ENCODE results near the gene GDF2.

The GDF2 gene

DNA sequence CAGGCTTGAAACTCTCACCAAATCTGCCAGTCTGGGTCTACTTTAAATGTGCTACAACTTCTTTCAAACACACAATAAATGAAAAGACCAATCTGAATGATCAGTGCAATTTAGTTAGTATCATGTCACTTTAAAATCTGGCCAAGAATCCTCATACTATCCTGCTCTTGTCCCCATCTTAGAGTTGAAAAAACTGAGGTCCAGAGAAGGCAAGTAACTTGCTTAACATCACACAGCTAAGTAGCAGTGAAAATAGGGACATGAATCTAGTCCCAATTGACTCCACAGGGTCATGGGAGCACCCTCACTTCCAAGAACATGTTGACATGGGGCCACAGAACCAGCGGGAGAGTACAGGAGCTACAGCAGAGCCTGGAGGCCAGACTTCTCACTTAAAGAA, 25.3 kb upstream of the GDF2 start:
- intact Hi-C loops (cut with DNase I; ENCODE audit: low total_unique reads), result no loop called here
- no peak overlapping the region for H3K4me3 ChIP-seq

DNA sequence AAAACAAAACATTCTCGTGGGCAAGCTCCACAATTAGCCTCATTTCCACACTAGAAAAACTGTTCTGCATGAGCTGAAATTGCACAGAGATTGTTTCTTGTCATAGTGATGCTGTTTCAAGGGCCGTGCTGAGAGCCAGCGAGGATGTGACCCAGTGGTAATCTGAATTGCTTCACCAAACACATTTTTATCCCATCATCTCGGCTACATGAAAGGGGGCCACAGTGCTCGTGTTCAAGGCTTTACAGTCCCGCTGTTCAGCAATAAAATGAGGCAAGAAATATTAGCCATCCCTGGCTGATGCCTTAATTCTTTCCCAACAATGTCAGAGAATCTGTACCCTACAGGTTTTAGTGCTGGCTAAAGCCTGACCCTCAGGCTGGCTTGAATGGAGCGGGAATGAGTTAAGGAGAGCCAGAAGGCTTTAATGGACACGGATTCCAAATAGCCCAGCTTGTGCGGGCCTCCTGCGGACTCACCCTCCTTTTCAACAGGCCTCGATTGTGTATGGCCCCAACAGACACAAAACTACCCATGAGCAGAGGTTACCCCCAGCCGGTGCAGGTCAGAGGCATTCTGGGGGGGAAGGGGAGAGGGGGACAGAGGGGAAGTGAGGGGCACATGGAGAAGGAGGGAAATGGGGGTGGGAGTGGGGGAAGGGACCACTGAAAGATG, 24.3 kb upstream of the GDF2 start:
- peaks cover 0 to 40% (median 22%) of the 10 kb centered on the region in 4 donors for H3K4me1 ChIP-seq
- intact Hi-C loops (cut with DNase I; ENCODE audit: low total_unique reads), result no loop called here
- peaks cover 0 to 35% of the 10 kb centered on the region in 2 donors for H3K27me3 ChIP-seq
- H3K9me3 ChIP-seq, result no peaks in the 10 kb centered on the region
- no peak overlapping the region for H3K4me3 ChIP-seq
- peak overlapping the region; percentile 21 to 26 for H3K27ac ChIP-seq
- TF ChIP-seq, protein P1, sequence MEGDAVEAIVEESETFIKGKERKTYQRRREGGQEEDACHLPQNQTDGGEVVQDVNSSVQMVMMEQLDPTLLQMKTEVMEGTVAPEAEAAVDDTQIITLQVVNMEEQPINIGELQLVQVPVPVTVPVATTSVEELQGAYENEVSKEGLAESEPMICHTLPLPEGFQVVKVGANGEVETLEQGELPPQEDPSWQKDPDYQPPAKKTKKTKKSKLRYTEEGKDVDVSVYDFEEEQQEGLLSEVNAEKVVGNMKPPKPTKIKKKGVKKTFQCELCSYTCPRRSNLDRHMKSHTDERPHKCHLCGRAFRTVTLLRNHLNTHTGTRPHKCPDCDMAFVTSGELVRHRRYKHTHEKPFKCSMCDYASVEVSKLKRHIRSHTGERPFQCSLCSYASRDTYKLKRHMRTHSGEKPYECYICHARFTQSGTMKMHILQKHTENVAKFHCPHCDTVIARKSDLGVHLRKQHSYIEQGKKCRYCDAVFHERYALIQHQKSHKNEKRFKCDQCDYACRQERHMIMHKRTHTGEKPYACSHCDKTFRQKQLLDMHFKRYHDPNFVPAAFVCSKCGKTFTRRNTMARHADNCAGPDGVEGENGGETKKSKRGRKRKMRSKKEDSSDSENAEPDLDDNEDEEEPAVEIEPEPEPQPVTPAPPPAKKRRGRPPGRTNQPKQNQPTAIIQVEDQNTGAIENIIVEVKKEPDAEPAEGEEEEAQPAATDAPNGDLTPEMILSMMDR (IDR thresholded peaks at IDR 0.05), result no peak
- DNase-seq, result peak in 1 of 2 donors; percentile 53
- no peaks in the 10 kb centered on the region for H3K36me3 ChIP-seq

More for the DNA sequence above, 25.3 kb upstream of the GDF2 start:
- no peaks in the 10 kb centered on the region for H3K36me3 ChIP-seq
- peak in 1 of 2 donors; percentile 49 for DNase-seq
- H3K27me3 ChIP-seq, result peaks cover 0 to 28% of the 10 kb centered on the region in 2 donors
- H3K27ac ChIP-seq, result no peak overlapping the region
- H3K9me3 ChIP-seq, result no peaks in the 10 kb centered on the region
- TF ChIP-seq, protein P1 (IDR thresholded peaks at IDR 0.05), result no peak
- H3K4me1 ChIP-seq, result peaks cover 0 to 38% (median 22%) of the 10 kb centered on the region in 4 donors

DNA sequence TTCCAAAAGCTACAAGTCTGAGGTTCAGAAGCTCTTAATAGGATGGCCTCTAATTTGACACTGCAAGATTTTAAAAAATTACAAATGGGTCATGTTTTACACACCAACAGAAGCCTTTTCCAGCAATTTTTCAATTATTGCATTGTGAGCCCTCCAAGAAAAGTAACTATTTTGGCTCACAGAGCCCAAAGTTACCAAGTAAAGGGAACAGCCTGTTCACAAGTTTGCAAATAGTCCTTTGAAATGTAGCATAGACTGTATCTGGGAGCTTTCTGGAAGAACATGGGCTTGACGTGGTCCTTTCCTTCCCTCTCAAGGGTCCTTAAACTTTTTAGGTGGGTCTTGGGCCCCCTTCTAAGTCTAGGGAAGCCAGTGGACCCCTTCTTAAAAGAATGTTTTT, 23.5 kb upstream of the GDF2 start:
- no peak for DNase-seq
- Histone ChIP-seq H3K4me1 (peaks cover 0 to 40% (median 22%) of the 10 kb centered on the region in 4 donors), H3K27ac (peak overlapping the region; percentile 47 to 59), H3K9me3 (no peaks in the 10 kb centered on the region), H3K36me3 (no peaks in the 10 kb centered on the region), H3K27me3 (peaks cover 0 to 38% of the 10 kb centered on the region in 2 donors), H3K4me3 (no peak overlapping the region)
- intact Hi-C loops (cut with DNase I; ENCODE audit: low total_unique reads), result no loop called here
- TF ChIP-seq, protein P1 (IDR thresholded peaks at IDR 0.05), result no peak

DNA sequence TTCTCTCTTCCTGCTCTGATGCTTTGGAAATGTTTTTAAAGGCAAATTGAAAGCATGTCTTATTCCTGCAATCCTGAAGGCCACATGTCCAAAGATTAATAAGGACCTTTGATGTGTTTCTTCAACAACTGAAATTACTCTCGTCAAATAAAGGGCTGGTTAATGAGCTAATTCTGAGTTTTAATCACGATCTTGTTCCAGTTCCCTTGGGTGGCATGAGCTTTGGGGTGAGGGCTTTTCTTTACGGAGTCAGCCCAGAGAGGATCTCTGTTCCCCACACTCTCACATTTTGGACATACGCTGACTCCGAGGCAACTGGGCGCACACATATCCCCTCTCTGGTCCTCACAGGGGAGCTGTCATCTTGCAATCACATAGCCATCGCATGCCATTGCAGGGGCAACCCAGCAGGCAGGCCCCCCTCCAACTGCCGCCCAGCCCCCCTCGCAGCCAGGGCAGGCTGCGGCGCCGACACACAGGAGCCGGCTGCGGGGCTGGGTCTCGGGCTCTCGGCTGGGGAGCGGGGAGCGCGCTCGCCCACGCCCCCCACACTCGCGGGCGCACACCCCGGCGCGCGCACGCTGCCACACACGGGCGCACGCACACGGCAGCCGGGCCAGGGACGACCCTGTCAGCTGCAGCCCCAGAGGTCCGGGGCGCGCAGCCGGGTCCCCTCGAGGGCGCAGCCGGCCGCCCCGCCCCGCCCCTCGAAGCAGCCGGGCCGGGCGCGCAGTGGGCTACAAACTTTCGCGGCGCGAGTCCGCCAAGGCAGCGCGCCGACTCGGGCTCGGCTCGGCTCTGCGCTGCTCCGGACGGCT, 22.4 kb upstream of the GDF2 start, which contains the start of gene GDF10:
Gene GDF10, plus strand, starts transcription at position 587 of the 818 bp plus-strand sequence. CDS start 455 bp downstream, outside the sequence.
- no peaks in the 10 kb centered on the region for H3K36me3 ChIP-seq
- TF ChIP-seq, protein P1 (IDR thresholded peaks at IDR 0.05), result no peak
- peak within 1 kb of the TSS; percentile 50 to 59 for H3K27ac ChIP-seq
- peaks cover 0 to 40% (median 22%) of the 10 kb centered on the region in 4 donors for H3K4me1 ChIP-seq
- H3K4me3 ChIP-seq, result peak within 1 kb of the TSS; percentile 52 to 60
- H3K27me3 ChIP-seq, result peaks cover 0 to 35% of the 10 kb centered on the region in 2 donors
- intact Hi-C loops (cut with DNase I; ENCODE audit: low total_unique reads), result no loop called here
- DNase-seq, result no peak
- H3K9me3 ChIP-seq, result no peaks in the 10 kb centered on the region

DNA sequence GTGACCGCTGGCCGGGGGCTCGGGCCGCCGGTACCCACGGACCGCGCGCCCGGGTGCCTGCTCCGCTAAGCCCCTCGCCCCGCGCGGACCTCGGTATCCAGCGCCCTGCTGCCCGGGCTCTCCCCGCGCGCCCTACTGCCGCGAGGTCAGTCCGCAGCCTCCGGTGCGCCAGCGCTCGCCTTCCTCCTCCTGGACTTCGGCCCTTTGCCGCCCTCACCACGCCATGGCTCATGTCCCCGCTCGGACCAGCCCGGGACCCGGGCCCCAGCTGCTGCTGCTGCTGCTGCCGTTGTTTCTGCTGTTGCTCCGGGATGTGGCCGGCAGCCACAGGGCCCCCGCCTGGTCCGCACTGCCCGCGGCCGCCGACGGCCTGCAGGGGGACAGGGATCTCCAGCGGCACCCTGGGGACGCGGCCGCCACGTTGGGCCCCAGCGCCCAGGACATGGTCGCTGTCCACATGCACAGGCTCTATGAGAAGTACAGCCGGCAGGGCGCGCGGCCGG, 21.8 kb upstream of the GDF2 start:
- Histone ChIP-seq H3K4me3 (peak overlapping the region; percentile 52 to 60), H3K4me1 (peaks cover 0 to 40% (median 22%) of the 10 kb centered on the region in 4 donors), H3K36me3 (no peaks in the 10 kb centered on the region), H3K9me3 (no peaks in the 10 kb centered on the region), H3K27me3 (peaks cover 0 to 37% of the 10 kb centered on the region in 2 donors), H3K27ac (peak overlapping the region; percentile 50 to 59)
- TF ChIP-seq, protein P1 (IDR thresholded peaks at IDR 0.05), result no peak
- no peak for DNase-seq
- intact Hi-C loops (cut with DNase I; ENCODE audit: low total_unique reads), result no loop called here
